Muscle of leg (tissue), 11 donors: ENCODE measurements around the gene RNASE2. TPM values are rescaled to one million over a fixed set of nuclear protein-coding genes. Genes with fewer than 3 reads are reported as not detected.
"Not testable (repeated sequence)": the region's sequence is repeated elsewhere in the genome, so short reads cannot be mapped to it uniquely, and the experiment has no call there.

Experiments
- DNase-seq: peaks from one replicate; pipeline ENCODE4 v3.0.0; 2013
- H3K27ac ChIP-seq: one replicate; pipeline ENCODE4 v1.5.1; 2013; ENCODE audit warnings: mild to moderate bottlenecking, low read length, control low read depth
- H3K27me3 ChIP-seq: one replicate; pipeline ENCODE4 v1.6.1; 2013; ENCODE audit warnings: low read length; ENCODE audit not compliant: control insufficient read depth, insufficient read depth
- H3K36me3 ChIP-seq: one replicate; pipeline ENCODE4 v1.6.1; 2013; ENCODE audit warnings: low read length; ENCODE audit not compliant: control insufficient read depth, insufficient read depth
- H3K4me1 ChIP-seq: one replicate; pipeline ENCODE4 v1.6.1; 2013; ENCODE audit warnings: low read length; ENCODE audit not compliant: control insufficient read depth, insufficient read depth
- H3K4me3 ChIP-seq: one replicate; pipeline ENCODE4 v1.5.1; 2013; ENCODE audit warnings: low read length, control low read depth
- H3K9me3 ChIP-seq: replicated peaks from 2 replicates; pipeline ENCODE4 v1.6.1; 2013; ENCODE audit warnings: low read depth, low read length; ENCODE audit not compliant: control insufficient read depth
- WGBS: methylation state at CpG from one replicate; pipeline ENCODE4 v1.1.5; 2013; ENCODE audit warnings: missing lambda C conversion rate; ENCODE audit not compliant: insufficient coverage; 5-methylcytosine and 5-hydroxymethylcytosine counted together
- polyA plus RNA-seq, 8 donors: library from polyadenylated mRNA; unstranded; fragments of 120-200 nt; gene quantifications; one replicate each; pipeline versions ENCODE4 v1.2.1 to v1.2.3, GENCODE V29; 2013; ENCODE audit warnings: inconsistent platforms in 1 of 8, low replicate concordance in 1 of 8; ENCODE audit not compliant: insufficient read length in 8 of 8, insufficient read depth in 1 of 8
- total RNA-seq: library from RNA; stranded (reverse); fragments of 120-200 nt; gene quantifications from one replicate; pipeline ENCODE4 v1.2.4, GENCODE V29; 2013

Gene RNASE2
- total and polyA plus RNA-seq, 9 donors = 0.13 to 1.9 (median 1.1) TPM

DNA sequence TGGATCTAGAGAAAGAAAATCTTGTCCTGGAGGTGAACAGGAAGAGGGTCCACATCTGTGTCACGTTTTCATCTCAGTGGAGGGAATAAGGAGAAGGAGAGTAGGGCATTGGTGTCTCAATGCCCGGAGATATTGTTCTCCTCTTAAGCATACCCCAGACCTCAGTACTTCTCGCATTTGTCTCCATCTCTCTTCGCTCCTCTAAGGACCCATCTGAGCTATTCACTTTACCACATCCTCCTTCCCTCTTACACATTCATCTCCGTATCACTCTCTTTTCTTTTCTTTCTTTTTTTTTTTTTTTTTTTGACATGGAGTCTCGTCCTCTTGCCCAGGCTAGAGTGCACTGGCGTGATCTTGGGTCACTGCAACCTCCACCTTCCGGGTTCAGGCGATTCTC lies 8.6 kb upstream of the RNASE2 start:
- H3K4me3 ChIP-seq, H3K27ac ChIP-seq, H3K36me3 ChIP-seq, H3K27me3 ChIP-seq, DNase-seq, H3K4me1 ChIP-seq, H3K9me3 ChIP-seq: not testable (repeated sequence)
- WGBS = no CpG with 5 or more reads among the region's 9 CpGs

DNA sequence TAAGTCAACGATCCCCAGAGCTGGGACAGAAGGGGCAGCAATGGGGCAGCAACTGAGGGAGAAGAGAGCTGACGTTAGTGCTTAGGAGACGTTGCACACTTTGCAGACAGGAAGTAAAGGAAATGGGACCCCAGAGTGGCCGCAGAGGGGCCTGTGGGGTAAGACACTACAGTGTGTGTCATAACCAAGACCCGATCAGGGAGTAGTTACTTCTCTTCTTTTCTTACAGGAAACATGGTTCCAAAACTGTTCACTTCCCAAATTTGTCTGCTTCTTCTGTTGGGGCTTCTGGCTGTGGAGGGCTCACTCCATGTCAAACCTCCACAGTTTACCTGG lies 219 bp downstream of the RNASE2 start:
- 36% methylated on average over 4 of the region's 5 CpGs for WGBS
- H3K4me3 ChIP-seq, H3K36me3 ChIP-seq, DNase-seq, H3K27ac ChIP-seq, H3K4me1 ChIP-seq, H3K27me3 ChIP-seq, H3K9me3 ChIP-seq: not testable (repeated sequence)

DNA sequence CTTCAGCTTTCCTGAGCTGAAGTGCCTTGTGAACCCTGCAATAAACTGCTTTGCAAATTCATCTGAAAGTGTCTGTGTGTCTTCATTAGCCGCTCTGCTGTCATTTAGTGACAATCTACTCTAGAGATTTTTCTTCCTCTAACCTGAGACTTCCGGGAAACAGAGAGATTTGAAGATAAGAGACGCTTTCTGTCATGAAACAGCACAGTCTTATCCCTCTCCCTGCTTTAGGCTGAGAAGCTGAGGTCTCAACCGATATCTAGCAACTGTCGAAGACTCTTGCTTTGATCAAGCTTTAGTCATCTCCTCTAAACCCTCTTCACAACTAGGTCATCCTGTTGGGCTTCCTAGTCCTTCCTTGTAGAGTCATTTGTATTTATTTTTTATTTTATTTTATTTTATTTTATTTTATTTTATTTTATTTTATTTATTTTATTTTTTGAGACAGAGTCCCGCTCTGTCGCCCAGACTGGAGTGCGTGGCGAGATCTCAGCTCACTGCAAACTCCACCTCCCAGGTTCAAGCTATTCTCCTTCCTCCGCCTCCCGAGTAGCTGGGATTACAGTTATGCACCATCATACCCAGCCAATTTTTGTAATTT lies 1.2 kb downstream of the RNASE2 start:
- H3K27ac ChIP-seq = no peak overlapping the region
- H3K4me3 ChIP-seq = no peak overlapping the region
- H3K27me3 ChIP-seq = no peaks in the 10 kb centered on the region
- WGBS = 91% methylated on average over 3 of the region's 11 CpGs
- no peaks in the 10 kb centered on the region for H3K36me3 ChIP-seq
- H3K9me3 ChIP-seq = no peaks in the 10 kb centered on the region
- no peak for DNase-seq
- H3K4me1 ChIP-seq = no peaks in the 10 kb centered on the region

DNA sequence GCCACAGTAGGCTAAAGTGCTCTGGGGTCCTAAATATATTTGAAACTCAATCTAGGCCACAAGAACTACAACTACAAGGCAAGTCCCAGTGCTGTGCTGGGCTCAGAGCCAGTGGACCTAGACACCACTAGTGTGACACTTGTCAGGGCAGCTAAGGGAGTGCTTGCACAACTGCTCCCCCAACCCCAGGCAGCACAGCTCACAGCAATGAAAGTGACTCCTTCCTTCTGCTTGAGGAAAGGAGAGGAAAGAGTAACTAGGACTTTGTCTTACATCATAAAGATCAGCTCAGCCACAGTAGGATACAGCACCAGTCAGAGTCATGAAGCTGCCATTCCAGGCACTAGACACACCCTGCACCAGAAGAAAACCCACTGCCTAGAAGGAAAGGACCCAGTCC lies 3.7 kb downstream of the RNASE2 start:
- H3K9me3 ChIP-seq, H3K4me3 ChIP-seq, H3K27ac ChIP-seq: not testable (repeated sequence)

DNA sequence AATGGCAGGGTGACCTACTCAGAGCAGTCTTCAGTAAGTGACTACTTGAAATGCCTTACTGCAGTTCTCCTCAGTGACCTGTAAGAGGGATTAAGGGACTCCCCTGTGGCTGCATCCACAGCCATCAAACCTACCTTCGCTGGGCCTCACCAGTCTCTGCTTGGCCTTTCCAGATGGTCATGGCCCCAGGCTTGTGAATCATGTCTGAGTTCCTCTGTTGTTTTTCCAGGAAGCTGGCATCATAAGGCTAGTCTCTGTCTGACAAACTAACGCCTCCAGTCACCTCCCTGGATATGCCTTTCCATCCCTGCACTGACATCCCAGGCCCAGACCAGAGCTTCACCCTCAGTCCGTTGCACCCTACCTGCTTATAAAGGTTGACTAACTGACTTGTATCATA lies 14.0 kb downstream of the RNASE2 start:
- peaks cover 10% of the 10 kb centered on the region for H3K4me1 ChIP-seq
- H3K27me3 ChIP-seq = peaks cover 13% of the 10 kb centered on the region
- no peaks in the 10 kb centered on the region for H3K9me3 ChIP-seq
- no peak overlapping the region for H3K4me3 ChIP-seq
- H3K27ac ChIP-seq = no peak overlapping the region
- no peaks in the 10 kb centered on the region for H3K36me3 ChIP-seq
- WGBS = 83% methylated on average over 3 of the region's 3 CpGs
- no peak for DNase-seq

More for the DNA sequence above, 3.7 kb downstream of the RNASE2 start:
- H3K27me3 ChIP-seq, DNase-seq, H3K36me3 ChIP-seq, H3K4me1 ChIP-seq: not testable (repeated sequence)

DNA sequence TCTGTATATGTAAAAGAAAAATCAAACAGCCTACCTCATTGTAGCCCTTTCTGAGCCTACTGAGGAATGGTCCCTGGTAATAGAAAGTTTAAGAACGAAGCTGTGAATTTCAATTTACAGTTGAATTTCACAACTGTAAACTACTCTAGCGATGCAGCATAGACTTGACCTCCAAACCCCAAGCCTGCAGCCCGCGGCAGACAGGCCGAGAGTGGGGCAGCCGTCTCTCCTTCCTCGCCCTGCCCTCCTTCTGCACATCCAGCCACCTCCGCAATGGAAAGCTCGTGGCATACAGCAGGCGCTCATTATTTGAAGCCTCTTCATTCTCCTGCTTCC lies 15.3 kb downstream of the RNASE2 start:
- no peaks in the 10 kb centered on the region for H3K9me3 ChIP-seq
- H3K36me3 ChIP-seq = no peaks in the 10 kb centered on the region
- H3K4me1 ChIP-seq = peaks cover 10% of the 10 kb centered on the region
- WGBS = 13% methylated on average over 5 of the region's 10 CpGs
- peak overlapping the region; percentile 70 for H3K4me3 ChIP-seq
- DNase-seq = no peak
- H3K27ac ChIP-seq = no peak overlapping the region
- H3K27me3 ChIP-seq = peaks cover 11% of the 10 kb centered on the region

DNA sequence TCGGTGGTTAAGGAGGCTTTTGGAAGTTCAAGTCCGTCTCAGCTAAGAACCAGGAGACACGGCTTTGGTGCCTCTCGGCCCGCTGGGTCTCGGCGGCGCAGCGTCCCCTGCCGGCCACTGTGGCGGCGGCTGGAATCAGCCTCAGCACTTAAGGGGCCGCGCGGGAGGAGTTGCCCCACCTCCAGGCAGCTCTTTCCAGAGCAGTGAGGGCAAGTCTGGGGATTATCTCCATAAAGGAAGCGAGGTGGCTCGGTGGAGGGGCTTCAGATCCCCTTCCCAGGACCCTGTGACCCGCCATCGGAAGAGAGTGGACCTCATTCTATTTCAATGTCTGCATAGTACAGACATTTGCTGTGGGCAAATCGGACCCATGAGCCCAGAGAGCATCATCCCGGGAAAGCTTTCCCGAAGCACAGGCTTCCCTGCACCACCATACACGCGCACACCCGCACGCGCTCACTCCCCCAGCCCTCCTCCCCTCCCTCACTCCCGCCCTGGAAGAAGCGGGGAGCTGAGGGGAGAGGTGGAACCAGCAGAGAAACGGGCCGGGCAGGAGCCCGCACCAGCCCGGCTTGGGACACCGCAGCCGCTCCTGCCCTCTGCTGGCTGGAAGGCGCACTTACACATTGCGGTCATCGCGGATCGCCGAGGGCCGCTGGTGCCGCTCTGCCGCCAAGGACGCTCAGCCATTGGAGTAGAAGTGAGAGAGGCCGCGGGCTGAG lies 15.9 kb downstream of the RNASE2 start:
- H3K36me3 ChIP-seq = no peaks in the 10 kb centered on the region
- H3K4me1 ChIP-seq = peaks cover 10% of the 10 kb centered on the region
- DNase-seq = peak; percentile 87
- under 1% methylated on average over 43 of the region's 47 CpGs for WGBS
- peaks cover 11% of the 10 kb centered on the region for H3K27me3 ChIP-seq
- peak overlapping the region; percentile 70 for H3K4me3 ChIP-seq
- H3K27ac ChIP-seq = peak overlapping the region; percentile 65
- no peaks in the 10 kb centered on the region for H3K9me3 ChIP-seq

DNA sequence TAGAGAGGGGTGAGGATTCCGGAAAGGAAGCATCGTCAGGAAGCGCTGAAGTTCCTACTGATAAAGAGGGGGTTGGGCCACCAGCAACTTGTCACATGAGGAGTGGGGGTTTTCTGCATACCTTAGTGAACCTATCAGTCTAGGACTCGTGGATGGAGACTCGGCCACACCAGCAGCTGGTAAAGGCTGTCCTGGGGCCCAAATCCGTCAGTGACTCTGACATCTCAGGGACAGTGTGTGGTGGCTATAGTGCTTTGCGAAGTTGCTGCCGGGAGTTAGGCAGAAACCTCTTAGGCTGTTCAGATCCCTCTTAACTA lies 16.4 kb downstream of the RNASE2 start:
- Histone ChIP-seq H3K4me3 (peak overlapping the region; percentile 70), H3K4me1 (peaks cover 10% of the 10 kb centered on the region), H3K27me3 (peaks cover 11% of the 10 kb centered on the region), H3K27ac (no peak overlapping the region), H3K36me3 (no peaks in the 10 kb centered on the region), H3K9me3 (no peaks in the 10 kb centered on the region)
- DNase-seq = no peak
- WGBS = 11% methylated on average over 6 of the region's 8 CpGs

DNA sequence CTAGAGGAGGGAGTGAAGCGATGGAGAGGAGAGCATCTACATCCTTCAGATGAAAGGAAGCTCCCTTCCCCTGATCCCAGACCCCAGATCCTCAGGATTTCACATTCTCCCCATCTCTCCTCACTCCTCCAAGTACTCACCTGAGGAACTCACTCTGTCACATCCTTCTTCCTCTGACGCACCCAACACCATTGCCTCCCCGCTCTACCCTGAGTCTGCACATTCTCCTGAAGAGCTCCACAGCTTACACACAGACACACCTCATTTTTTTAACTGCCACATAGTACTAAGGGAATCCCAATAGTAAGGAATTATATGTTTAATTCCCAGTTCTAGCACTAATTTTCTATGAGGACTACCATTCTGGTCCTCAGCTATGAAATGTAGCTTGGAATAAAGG lies 18.2 kb downstream of the RNASE2 start:
- H3K27me3 ChIP-seq = peaks cover 5% of the 10 kb centered on the region
- WGBS = 100% methylated on average over 2 of the region's 3 CpGs
- H3K9me3 ChIP-seq = no peaks in the 10 kb centered on the region
- no peak overlapping the region for H3K4me3 ChIP-seq
- peaks cover 10% of the 10 kb centered on the region for H3K4me1 ChIP-seq
- no peak for DNase-seq
- H3K27ac ChIP-seq = no peak overlapping the region
- H3K36me3 ChIP-seq = no peaks in the 10 kb centered on the region

DNA sequence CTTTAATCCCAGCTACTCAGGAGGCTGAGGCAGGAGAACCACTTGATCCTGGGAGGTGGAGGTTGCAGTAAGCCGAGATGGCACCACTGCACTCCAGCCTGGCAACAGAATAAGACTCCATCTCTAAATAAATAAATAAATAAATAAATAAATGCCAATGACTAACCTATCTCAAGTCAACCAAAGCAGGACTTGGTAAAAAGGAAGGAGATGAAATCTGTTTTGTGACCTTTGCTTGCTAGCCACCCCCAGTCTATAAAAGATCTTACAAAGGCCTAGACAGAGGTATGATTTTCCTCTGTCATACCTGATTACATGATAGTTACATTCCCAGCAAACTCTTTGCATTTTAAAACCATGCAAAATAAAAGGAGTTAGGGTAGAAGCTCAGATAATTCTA lies 21.0 kb downstream of the RNASE2 start:
- H3K27ac ChIP-seq = no peak overlapping the region
- H3K27me3 ChIP-seq = peaks cover 2% of the 10 kb centered on the region
- no CpG with 5 or more reads among the region's 1 CpG for WGBS
- no peaks in the 10 kb centered on the region for H3K9me3 ChIP-seq
- no peak for DNase-seq
- peaks cover 5% of the 10 kb centered on the region for H3K4me1 ChIP-seq
- H3K4me3 ChIP-seq = no peak overlapping the region
- no peaks in the 10 kb centered on the region for H3K36me3 ChIP-seq

DNA sequence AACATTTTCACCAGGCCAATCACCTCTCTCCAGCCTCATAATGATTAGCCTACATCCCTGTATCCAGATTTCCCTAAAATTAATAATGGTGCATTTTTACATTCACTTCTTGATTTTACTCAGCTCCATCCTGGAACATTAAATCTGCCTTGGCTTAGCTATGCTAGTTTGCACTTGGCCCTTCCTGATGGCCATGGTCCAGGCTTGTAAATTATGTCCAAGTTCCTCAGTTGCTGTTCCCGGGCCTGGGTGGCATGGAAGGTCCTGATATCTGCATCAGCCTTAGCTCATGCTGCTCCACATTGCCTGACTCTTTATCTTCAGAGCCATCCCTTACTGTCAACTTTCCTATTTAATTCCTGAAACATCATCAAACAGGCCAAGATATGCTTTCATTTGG lies 23.4 kb downstream of the RNASE2 start:
- Histone ChIP-seq H3K27me3 (no peaks in the 10 kb centered on the region), H3K4me3 (no peak overlapping the region), H3K36me3 (no peaks in the 10 kb centered on the region), H3K4me1 (peaks cover 4% of the 10 kb centered on the region), H3K27ac (no peak overlapping the region), H3K9me3 (no peaks in the 10 kb centered on the region)
- 67% methylated on average over 1 of the region's 1 CpG for WGBS
- DNase-seq = no peak
